SU-DHL-6 (cell line): Measurements from ENCODE around the gene CHST2.

ENCODE experiments used
- EZH2phosphoT487 ChIP-seq: fragments of 200-600 bp; sonication (generic), shearing (Covaris generic); conservative IDR thresholded peaks from 2 replicates; pipeline ENCODE4 v1.6.1; 2018; ENCODE audit warnings: mild to moderate bottlenecking, antibody characterized with exemption, low read length, moderate library complexity, mixed read lengths
- TF ChIP-seq, protein P1 (sequence below): fragments of 200-600 bp; sonication (generic); IDR thresholded peaks from one replicate; pipeline ENCODE4 v1.5.1; 2017; ENCODE audit warnings: antibody characterized with exemption, mild to moderate bottlenecking, low read length, moderate library complexity; ENCODE audit not compliant: insufficient read depth, poor library complexity, severe bottlenecking

DNA sequence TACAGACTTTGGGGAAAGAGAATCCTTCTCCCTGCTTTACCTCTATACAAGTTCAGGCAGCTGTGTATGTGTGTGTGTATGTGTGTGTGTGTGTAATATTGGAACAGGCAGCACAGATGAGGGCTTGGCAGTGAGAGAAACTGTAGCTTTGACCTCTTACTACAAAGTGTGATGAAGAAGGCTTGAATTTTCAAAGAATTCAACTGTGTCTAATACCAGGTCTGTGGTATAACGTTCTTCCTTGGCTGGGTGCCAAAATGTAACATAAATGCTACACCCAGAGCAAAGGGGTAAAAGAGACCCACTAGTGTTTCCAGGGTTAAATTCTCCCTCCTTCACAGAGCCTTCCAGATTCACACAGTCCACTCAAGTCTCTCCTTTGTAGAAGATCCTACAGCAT is 51.1 kb downstream of the CHST2 start:
- TF ChIP-seq, protein P1, sequence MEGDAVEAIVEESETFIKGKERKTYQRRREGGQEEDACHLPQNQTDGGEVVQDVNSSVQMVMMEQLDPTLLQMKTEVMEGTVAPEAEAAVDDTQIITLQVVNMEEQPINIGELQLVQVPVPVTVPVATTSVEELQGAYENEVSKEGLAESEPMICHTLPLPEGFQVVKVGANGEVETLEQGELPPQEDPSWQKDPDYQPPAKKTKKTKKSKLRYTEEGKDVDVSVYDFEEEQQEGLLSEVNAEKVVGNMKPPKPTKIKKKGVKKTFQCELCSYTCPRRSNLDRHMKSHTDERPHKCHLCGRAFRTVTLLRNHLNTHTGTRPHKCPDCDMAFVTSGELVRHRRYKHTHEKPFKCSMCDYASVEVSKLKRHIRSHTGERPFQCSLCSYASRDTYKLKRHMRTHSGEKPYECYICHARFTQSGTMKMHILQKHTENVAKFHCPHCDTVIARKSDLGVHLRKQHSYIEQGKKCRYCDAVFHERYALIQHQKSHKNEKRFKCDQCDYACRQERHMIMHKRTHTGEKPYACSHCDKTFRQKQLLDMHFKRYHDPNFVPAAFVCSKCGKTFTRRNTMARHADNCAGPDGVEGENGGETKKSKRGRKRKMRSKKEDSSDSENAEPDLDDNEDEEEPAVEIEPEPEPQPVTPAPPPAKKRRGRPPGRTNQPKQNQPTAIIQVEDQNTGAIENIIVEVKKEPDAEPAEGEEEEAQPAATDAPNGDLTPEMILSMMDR: no peak
- TF ChIP-seq EZH2phosphoT487: no peak
